UCSD-AML1 (cell line): ENCODE results near the gene HECTD4.
"Not testable (repeated sequence)": the region's sequence is repeated elsewhere in the genome, so short reads cannot be mapped to it uniquely, and the experiment has no call there.

Experiments used
- DNase-seq: peaks from one replicate; lab custom pipeline; 2025; ENCODE audit not compliant: unreplicated experiment; lab: John Stamatoyannopoulos, UW

HECTD4 gene

GRCh38 chr12:112354399-112354798 lies 27.8 kb downstream of the HECTD4 start:
- no peak for DNase-seq

- no peak for DNase-seq
These were observed 28.8 kb downstream of the HECTD4 start for GRCh38 chr12:112353393-112353792.

GRCh38 chr12:112352921-112353320 lies 29.3 kb downstream of the HECTD4 start:
- no peak for DNase-seq

- no peak for DNase-seq
These were observed 31.3 kb downstream of the HECTD4 start for GRCh38 chr12:112350593-112351592.

DNA sequence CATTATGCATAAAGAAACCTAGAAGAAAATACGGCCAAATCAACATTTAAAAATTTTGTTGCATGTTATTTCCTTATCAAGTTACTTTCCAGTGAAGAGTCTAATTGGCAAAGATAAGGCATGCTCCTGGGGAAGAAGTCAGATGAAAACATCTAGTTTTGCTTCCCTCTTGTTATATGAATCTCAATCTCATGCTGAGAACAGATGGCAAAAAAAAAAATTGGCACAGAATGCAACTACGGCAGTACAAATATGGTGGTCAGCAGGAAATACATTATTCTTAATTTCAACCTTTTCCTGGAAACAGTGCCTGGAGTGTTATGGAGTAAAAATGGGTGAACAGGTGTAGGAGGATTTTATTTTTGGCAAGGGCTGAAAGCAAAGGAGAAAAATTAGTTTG lies 32.8 kb downstream of the HECTD4 start:
- no peak for DNase-seq

DNA sequence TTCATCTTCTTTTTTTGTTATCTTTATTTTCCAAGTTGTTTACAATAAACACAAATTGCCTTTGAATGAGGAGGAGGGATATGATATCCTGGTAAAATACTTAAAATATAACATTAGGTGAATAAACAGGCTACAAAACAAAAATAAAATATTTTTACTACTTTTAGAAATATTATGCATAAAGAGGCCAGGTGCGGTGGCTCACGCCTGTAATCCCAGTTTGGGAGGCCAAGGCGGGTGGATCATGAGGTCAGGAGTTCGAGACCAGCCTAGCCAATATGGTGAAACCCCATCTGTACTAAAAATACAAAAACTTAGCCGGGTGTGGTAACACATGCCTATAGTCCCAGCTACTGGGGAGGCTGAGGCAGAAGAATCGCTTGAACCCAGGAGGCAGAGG lies 33.3 kb downstream of the HECTD4 start:
- not testable (repeated sequence) for DNase-seq

DNA sequence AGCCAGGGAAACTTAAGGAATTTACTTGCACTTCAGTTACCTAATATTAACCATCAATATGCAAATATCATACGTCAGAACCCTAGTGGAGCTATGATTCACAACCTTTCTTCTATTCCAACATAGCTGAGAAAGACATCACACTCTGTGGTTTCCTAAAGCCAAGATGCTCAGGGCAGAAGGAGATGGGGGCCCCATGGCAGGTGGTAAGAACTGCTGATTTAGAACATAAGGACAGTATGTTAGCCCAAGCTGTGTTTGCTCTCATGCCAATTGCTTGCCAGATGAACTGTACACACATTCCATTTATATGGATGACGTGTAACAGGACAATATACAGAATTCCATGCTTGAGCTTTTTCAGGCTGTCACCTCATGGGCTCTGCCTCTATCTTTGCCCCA lies 34.6 kb downstream of the HECTD4 start:
- no peak for DNase-seq

DNA sequence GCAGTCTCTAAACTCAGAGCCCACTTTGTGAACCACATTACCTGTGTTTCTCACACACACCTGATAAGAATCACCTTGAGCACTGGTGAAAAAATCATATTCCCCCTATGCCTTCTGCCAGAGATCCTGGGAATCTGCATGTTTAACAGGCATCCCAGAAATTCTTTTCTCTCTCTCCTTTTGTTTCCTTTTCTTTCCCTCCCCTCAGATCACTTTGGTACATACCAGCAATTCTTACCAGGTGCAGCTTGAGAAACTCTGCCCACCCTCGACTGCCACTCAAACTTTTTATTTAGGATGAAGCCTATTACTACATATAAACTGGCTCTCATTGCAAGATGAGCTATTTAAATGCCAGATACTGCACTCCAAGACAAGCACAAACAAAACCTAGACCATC lies 36.0 kb downstream of the HECTD4 start:
- no peak for DNase-seq

- DNase-seq = no peak
These were observed 38.0 kb downstream of the HECTD4 start for GRCh38 chr12:112344220-112344619.

DNA sequence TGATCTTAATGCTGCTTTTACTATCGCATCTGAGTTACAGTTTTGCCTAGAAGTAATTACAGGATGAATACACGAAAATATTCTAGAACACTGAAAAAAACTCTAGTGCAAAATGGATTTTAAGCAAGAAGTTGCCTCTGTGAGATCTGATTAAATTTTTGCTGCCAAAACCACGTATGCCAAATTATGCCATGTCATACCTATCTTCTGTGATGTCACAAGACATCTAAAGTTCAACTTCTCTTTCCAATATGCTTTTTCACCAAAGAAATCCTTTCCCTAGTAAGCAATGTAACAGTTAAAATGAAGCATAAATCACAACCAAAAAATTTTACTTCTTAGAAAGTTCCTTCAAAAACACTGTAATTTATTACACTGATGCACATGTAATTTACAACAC lies 39.6 kb downstream of the HECTD4 start:
- DNase-seq = no peak

GRCh38 chr12:112341046-112341825 lies 41.0 kb downstream of the HECTD4 start:
- DNase-seq = no peak

GRCh38 chr12:112340230-112340629 lies 42.0 kb downstream of the HECTD4 start:
- no peak for DNase-seq

DNA sequence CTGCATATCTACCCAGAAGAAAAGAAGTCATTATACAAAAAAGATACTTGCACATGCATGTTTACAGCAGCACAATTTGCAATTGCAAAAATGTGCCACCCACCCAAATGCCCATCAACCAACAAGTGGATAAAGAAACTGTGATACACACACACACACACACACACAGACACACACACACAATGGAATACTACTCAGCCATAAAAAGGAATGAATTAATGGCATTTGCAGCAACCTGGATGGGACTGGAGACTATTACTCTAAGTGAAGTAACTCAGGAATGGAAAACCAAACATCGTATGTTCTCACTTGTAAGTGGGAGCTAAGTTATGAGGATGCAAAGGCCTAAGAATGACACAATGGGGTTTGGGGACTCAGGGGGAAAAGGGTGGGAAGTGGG lies 47.2 kb downstream of the HECTD4 start:
- DNase-seq = not testable (repeated sequence)

- no peak for DNase-seq
These were observed 49.2 kb downstream of the HECTD4 start for GRCh38 chr12:112333019-112333418.

DNA sequence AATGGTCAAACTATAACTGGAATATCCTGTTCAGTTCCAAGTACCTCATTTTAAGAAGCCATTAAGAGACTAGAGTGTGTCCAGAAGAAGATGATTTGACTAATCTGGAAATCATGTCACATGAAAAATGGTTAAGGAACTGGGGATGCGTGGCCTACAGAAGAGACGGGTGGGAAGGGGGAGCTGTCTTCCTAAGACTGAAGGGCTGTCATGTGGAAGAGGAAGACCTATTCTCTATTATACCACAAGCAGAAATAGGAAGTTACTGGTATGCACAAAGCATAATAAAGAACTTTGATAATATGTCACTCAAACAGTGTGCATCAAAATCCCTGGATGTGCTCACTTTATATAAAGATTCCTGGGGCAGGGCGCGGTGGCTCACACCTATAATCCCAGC lies 50.3 kb downstream of the HECTD4 start:
- DNase-seq = peak; percentile 14

GRCh38 chr12:112330706-112331105 lies 51.5 kb downstream of the HECTD4 start:
- no peak for DNase-seq

DNA sequence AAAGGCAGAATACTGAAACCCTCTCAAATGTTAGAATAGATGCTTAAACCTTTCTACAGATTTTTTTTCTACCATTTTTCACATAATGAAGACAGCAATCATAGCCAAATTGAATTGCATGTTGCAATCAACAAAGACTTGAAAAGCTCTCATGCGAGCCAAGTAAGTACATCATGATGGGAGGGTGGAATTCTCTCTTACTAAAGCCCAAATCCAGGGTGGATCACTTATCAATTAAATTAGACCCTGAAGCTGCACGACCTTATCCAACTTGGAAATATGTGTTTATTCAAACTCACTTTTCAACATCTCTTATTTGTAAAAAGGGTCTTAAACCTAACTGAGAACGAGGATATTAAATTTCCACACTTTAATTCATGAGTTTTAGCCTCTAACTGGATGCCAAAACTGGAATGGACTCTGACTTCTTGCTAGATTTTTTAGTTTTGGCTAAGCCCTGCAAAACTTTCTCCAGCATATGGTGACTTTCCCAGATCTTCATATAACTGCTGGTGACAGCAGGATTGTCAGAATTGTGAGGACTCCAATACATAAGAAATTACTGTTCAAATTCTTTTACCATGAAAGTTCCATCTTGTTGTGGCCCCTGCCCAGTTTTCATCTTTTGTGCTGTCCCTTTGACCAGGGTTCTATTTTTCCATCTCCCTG lies 53.6 kb downstream of the HECTD4 start:
- no peak for DNase-seq

- DNase-seq = no peak
These were observed 54.9 kb downstream of the HECTD4 start for GRCh38 chr12:112327209-112327938.

GRCh38 chr12:112325622-112326207 lies 56.5 kb downstream of the HECTD4 start:
- no peak for DNase-seq

DNA sequence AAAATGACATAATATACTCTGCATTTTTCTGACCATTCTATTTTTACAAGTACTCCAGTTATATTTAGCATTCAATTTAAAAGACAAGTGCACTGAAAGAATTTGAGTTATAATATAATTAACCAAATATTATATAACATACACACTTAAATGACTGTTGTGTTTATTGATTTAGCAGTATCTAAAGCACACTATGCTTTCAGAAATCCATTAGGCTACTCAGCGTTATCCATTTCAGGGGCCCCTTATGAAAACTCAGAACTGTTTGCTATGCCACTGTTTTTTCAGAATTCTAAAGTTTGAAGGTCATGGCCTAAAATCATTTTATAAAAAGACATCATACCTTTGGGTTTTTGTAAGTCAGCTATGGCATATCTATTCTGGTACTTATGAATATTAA lies 57.1 kb downstream of the HECTD4 start:
- DNase-seq = no peak
